HUES64 (cell line): ENCODE data around the gene PISD.

Experiments
- H3K27ac ChIP-seq: 2 replicates; pipeline ENCODE4 v1.7.0; 2013; ENCODE audit warnings: low read depth, low read length, inconsistent platforms
- H3K27me3 ChIP-seq: 2 replicates; pipeline ENCODE4 v1.6.1; 2013; ENCODE audit warnings: mild to moderate bottlenecking, low read length; ENCODE audit not compliant: insufficient read depth
- H3K36me3 ChIP-seq: 2 replicates; pipeline ENCODE4 v1.6.1; 2013; ENCODE audit warnings: mild to moderate bottlenecking, low read length; ENCODE audit not compliant: insufficient read depth
- H3K4me1 ChIP-seq: 2 replicates; pipeline ENCODE4 v1.6.1; 2013; ENCODE audit warnings: mild to moderate bottlenecking, low read length, moderate library complexity; ENCODE audit not compliant: insufficient read depth
- H3K4me3 ChIP-seq: 2 replicates; pipeline ENCODE4 v1.5.1; 2013; ENCODE audit warnings: mild to moderate bottlenecking, low read length, moderate library complexity
- H3K9ac ChIP-seq: 2 replicates; pipeline ENCODE4 v1.6.1; 2013; ENCODE audit warnings: mild to moderate bottlenecking, low read depth, low read length
- H3K9me3 ChIP-seq: 2 replicates; pipeline ENCODE4 v1.6.1; 2013; ENCODE audit warnings: low read depth, low read length; ENCODE audit not compliant: insufficient read depth
- WGBS: fragments of 150-250, 120-280 bp; methylation state at CpG from one replicate; pipeline ENCODE4 v1.1.7; 2013; ENCODE audit warnings: missing lambda C conversion rate; 5-methylcytosine and 5-hydroxymethylcytosine counted together

The PISD gene

DNA sequence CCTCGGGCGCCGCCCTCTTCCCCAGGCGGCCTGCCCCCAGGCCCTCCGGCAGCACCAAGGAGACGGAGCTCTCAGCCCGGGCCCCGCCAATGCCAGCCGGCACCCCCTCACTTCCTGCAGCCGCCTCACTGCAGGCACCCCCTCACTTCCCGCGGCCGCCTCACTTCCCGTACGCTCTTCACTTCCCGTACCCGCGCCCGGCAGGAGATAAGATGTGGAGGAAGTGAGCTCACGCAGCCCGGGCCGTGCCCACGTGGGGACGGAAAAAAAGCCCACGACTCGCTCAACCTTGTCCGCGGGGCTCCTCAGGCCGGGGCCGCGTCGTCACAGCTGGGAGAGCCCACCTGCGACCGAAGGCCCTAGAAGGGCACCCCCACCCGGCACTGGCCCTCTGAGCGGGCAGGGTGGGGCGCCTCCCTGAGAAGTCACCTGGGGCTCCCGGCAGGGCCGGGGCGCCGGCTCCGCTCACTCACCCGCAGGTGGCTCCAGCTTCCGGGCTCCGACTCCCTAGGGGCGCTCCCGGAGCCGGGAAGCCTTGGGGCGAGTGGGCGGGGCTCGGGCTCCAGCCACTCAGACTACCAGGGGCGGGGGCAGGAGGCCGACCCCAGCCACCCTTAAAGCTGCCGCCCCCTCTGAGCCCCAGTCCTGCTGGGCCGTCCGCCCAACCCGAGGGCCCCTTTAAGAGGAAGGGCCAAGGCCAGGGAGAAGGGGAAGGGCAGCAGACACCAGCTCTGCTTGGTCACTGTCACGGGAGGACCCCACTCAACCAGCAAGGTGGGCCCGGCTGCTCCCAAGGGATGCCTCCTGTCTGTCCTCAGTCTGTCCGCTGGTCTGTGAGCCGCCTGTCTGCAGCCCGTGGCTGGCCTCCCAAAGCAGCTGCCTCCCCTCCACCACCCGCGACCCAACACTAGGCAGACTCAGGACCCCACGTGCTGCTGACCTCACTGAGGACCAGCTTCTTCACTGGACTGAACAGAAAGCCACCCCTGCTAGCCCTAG is 31.4 kb downstream of the PISD start:
- H3K4me3 ChIP-seq, result peak overlapping the region; percentile 92
- H3K36me3 ChIP-seq, result no peaks in the 10 kb centered on the region; the same call in 1 of the 2 replicates
- H3K27me3 ChIP-seq, result no peaks in the 10 kb centered on the region
- H3K4me1 ChIP-seq, result peaks cover 20% of the 10 kb centered on the region
- H3K27ac ChIP-seq, result peak overlapping the region; percentile 77
- peak overlapping the region; percentile 86 for H3K9ac ChIP-seq
- no peaks in the 10 kb centered on the region for H3K9me3 ChIP-seq
- WGBS, result 2% methylated on average over 60 of the region's 65 CpGs

DNA sequence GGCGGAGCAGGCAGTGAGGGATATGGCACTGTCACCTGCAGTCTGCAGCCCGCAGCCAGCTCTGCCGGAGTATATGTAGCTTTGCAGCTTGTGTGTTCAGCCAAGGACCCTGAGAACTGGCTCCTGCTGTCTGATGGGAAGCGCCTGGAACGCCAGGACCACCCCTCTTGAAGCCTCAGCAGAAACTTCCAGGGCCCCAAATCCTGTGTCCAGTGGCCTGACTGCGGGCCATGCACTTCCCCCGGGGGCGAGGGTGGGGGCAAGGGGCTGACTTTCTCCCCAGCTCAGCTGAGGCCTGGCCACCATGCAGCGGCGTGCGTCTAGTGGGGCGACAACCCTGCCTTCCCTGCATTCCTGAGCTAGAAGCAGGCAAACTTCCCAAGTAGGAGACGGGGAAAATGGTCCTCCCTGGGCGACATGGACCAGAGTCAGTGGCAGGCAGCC is 32.3 kb downstream of the PISD start:
- WGBS, result 54% methylated on average over 14 of the region's 14 CpGs
- Histone ChIP-seq H3K36me3 (no peaks in the 10 kb centered on the region; the same call in 1 of the 2 replicates), H3K4me3 (peak overlapping the region; percentile 92), H3K27me3 (no peaks in the 10 kb centered on the region), H3K27ac (peak overlapping the region; percentile 55), H3K4me1 (peaks cover 29% of the 10 kb centered on the region), H3K9me3 (no peaks in the 10 kb centered on the region), H3K9ac (peak overlapping the region; percentile 86)

- Histone ChIP-seq H3K4me1 (peaks cover 30% of the 10 kb centered on the region), H3K36me3 (no peaks in the 10 kb centered on the region; the same call in 1 of the 2 replicates), H3K9ac (no peak overlapping the region), H3K4me3 (no peak overlapping the region), H3K27ac (no peak overlapping the region), H3K9me3 (no peaks in the 10 kb centered on the region), H3K27me3 (no peaks in the 10 kb centered on the region)
- 92% methylated on average over 17 of the region's 17 CpGs for WGBS
Observed at GRCh38 chr22:31628969-31629708, 32.9 kb downstream of the PISD start.

DNA sequence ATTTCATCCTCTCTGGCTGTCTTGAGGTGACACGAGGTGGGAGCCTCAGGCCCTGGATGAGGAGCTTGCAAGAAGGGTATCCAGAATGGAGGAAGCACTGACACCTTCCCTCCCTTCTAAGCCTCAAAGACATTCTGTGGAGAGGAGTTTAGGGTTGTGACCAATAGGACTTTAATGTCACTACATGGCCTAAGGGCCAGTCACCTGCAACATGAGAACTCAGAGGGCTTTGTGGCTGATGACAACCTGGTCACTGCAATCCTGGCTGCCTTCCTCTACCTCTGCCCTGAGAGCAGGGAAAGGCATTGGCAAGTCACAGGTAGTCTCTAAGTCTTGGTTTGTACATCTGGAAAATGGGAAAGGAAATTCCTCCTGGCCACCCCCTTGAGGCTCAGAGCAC is 33.7 kb downstream of the PISD start:
- H3K4me3 ChIP-seq, result no peak overlapping the region
- no peak overlapping the region for H3K9ac ChIP-seq
- H3K9me3 ChIP-seq, result no peaks in the 10 kb centered on the region
- peaks cover 30% of the 10 kb centered on the region for H3K4me1 ChIP-seq
- H3K27ac ChIP-seq, result no peak overlapping the region
- 94% methylated on average over 1 of the region's 1 CpG for WGBS
- no peaks in the 10 kb centered on the region for H3K27me3 ChIP-seq
- no peaks in the 10 kb centered on the region; the same call in 1 of the 2 replicates for H3K36me3 ChIP-seq

DNA sequence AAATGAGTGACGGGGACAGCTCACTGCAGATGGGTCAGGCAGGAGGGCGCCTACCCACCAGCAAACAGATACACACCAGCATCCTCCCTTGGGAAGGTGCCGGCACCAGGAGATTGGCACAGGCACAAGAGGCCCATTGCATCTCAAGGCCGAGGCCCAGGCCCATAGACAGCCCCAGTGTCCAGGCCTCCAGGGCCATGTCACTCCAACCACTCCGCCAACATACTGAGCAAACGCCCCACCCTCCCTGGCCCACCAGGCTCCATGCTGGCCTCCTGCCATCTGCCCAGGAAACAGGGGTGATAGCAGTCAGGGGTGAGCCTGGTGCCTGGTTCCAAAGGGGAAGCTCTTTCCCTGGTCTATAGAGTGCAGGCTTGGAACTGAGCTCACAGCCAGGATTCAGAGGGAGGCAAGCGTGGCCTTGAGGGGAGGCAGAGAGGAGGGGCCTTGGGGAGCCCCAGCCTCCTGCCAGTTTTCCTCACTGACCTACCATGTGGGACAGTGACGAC is 34.7 kb downstream of the PISD start:
- H3K9ac ChIP-seq, result no peak overlapping the region
- no peaks in the 10 kb centered on the region; the same call in 1 of the 2 replicates for H3K36me3 ChIP-seq
- H3K4me3 ChIP-seq, result no peak overlapping the region
- H3K27me3 ChIP-seq, result no peaks in the 10 kb centered on the region
- 95% methylated on average over 8 of the region's 8 CpGs for WGBS
- no peak overlapping the region for H3K27ac ChIP-seq
- peaks cover 30% of the 10 kb centered on the region for H3K4me1 ChIP-seq
- H3K9me3 ChIP-seq, result no peaks in the 10 kb centered on the region

DNA sequence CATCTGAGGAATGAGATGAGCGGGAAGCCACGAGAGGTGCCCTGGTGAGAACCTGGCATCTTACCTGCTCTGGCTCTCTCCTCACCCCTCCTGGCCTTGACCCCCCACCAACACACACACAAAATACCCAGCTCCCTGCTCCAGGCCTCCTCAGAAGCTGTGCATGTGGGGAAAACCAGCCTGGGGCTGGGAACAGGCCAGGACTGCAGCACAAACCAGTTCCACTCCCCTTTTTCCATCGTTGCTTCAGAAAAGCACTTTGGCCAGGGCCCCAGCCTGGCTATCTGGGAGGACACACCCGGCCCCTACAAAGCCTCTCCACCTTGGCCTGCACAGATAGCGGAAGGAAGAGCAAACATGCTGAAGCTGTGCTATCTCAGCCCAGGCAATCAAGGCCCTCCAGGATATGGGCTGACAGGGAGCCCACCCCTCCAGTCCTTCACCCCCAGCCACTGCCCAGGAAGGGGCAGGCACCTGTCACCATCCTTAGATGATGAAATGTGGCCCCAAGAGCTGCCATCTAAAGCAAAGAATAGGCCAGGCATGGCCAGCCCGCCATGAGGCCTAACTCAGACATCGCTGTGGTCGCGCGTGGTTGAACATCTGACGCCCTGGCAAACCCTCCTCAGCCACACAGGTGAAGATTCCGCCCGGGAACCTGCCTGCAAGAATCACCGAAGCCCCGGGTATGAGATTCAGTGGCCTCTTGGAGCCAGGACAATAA is 35.4 kb downstream of the PISD start:
- H3K9me3 ChIP-seq, result no peaks in the 10 kb centered on the region
- peak overlapping the region; percentile 71; the same call in 1 of the 2 replicates for H3K27ac ChIP-seq
- peaks cover 28% of the 10 kb centered on the region for H3K4me1 ChIP-seq
- H3K4me3 ChIP-seq, result no peak overlapping the region
- no peaks in the 10 kb centered on the region for H3K27me3 ChIP-seq
- 88% methylated on average over 15 of the region's 15 CpGs for WGBS
- H3K36me3 ChIP-seq, result peaks cover 2% of the 10 kb centered on the region
- H3K9ac ChIP-seq, result no peak overlapping the region

DNA sequence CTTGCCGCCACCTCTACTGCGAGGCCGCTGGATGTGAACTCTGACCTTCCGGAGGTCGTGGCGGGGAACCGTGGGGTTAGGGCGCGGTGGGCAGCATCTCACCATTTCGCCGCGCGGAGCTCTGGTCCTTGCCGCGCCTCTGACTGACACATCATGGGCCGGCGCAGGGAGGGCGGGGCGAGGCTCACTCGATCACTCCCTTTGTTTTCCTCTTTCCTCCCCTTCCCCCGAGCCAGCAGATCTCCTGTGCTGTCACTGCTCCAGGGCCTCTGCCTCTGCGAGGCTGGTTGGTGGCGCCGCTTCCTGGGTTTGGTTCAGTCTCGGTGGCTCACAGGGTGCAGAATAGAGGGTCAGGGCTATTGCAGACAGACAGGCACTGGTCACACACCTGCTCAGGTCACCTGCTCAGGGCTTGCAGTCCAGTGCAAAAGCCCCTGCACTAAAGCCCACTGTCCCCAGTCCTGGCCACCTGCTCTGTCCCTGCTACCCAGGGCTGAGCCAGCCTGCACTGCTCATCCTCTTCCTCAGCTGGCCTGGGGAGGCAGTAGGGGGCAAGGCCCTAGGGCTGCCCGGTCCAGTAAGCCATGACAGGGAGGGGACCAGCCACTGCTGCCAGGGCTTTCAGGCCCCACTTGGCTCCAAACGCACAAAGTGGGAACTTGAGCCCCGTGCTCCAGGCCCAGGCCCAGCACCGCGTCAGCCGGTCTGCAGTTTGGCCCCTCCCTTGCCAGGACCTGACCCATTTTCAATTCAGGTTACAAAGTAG is 36.2 kb downstream of the PISD start:
- Histone ChIP-seq H3K36me3 (peaks cover 10% of the 10 kb centered on the region), H3K4me3 (peak overlapping the region; percentile 25), H3K4me1 (peaks cover 24% of the 10 kb centered on the region), H3K27me3 (no peaks in the 10 kb centered on the region), H3K9ac (peak overlapping the region; percentile 33; the same call in 1 of the 2 replicates), H3K9me3 (no peaks in the 10 kb centered on the region), H3K27ac (peak overlapping the region; percentile 71; the same call in 1 of the 2 replicates)
- 24% methylated on average over 31 of the region's 31 CpGs for WGBS

DNA sequence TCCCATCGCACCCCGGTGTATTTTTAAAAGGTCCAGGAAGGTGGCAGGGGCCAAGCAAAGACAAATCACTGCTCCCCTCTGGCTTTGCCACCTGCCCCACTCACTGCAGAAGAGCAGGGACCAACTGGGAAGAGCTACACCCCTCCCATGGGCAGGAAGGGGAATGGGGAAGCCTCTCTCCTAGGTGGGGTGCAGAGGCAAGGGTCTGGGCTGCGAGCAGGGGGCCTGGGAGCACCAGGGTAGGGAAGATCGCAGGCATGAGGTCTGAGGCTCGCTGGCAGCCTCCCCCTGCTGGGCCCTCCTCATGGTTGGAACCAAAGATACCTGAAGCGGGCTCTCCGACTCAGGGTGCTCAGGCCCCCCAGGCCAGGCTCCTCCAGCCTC is 36.8 kb downstream of the PISD start:
- H3K27me3 ChIP-seq, result no peaks in the 10 kb centered on the region
- 66% methylated on average over 7 of the region's 7 CpGs for WGBS
- peaks cover 16% of the 10 kb centered on the region for H3K36me3 ChIP-seq
- H3K9me3 ChIP-seq, result no peaks in the 10 kb centered on the region
- H3K27ac ChIP-seq, result peak overlapping the region; percentile 35
- H3K4me3 ChIP-seq, result peak overlapping the region; percentile 25
- H3K9ac ChIP-seq, result peak overlapping the region; percentile 33; the same call in 1 of the 2 replicates
- H3K4me1 ChIP-seq, result peaks cover 24% of the 10 kb centered on the region

- Histone ChIP-seq H3K27me3 (no peaks in the 10 kb centered on the region), H3K36me3 (peaks cover 31% of the 10 kb centered on the region), H3K9ac (no peak overlapping the region), H3K9me3 (no peaks in the 10 kb centered on the region), H3K27ac (0 out of 2 replicates have a peak overlapping the region, but pooled peaks have one; percentile 25), H3K4me3 (no peak overlapping the region), H3K4me1 (peaks cover 24% of the 10 kb centered on the region)
- WGBS, result 95% methylated on average over 18 of the region's 18 CpGs
Observed at GRCh38 chr22:31623592-31624304, 38.3 kb downstream of the PISD start.
